ENCODE measurements around the gene DPEP3. TPM values are rescaled to one million over a fixed set of nuclear protein-coding genes. Genes with fewer than 3 reads are reported as not detected.

Gene DPEP3
- total and polyA plus RNA-seq, 2 donors (not counting 1 experiment from before 2014, with no cell fraction given) = 1.9 to 2.0 TPM

- Histone ChIP-seq H3K36me3 (replicated peaks in 1 of 2; ENCODE audit: control extremely low read depth in 1 of 2, control insufficient read depth in 1 of 2, extremely low read depth in 1 of 2, insufficient read depth in 2 of 2, low read length in 1 of 2) (no peaks in the 10 kb centered on the region), H3K9ac (ENCODE audit: low read length) (no peak overlapping the region), H3K9me3 (ENCODE audit: control extremely low read depth in 1 of 3, control insufficient read depth in 2 of 3, insufficient read depth in 1 of 3, low read length in 2 of 3) (no peaks in the 10 kb centered on the region), H3K4me3 (ENCODE audit: control extremely low read depth in 1 of 5, extremely low read depth in 1 of 5, insufficient read depth in 1 of 5, low read depth in 2 of 5, low read length in 4 of 5) (no peak overlapping the region), H3K79me2 (ENCODE audit: control insufficient read depth, insufficient read depth, low read length) (peaks cover 5% of the 10 kb centered on the region), H3K4me2 (replicated peaks; ENCODE audit: low read depth, low read length, poor library complexity, severe bottlenecking) (no peak overlapping the region), H3K27me3 (replicated peaks in 1 of 4; ENCODE audit: control extremely low read depth in 1 of 4, control insufficient read depth in 3 of 4, insufficient read depth in 4 of 4, low read length in 3 of 4) (peaks cover 0 to 3% (median 0%) of the 10 kb centered on the region in 4 experiments), H4K20me1 (ENCODE audit: control insufficient read depth, insufficient read depth, low read length, poor library complexity, severe bottlenecking) (no peaks in the 10 kb centered on the region), H2AFZ (ENCODE audit: insufficient read depth, low read depth, low read length, poor library complexity, severe bottlenecking) (no peak overlapping the region), H3K4me1 (ENCODE audit: control insufficient read depth in 2 of 2, insufficient read depth in 2 of 2, low read length in 2 of 2) (peaks cover 19 to 31% of the 10 kb centered on the region in 2 donors), H3K27ac (ENCODE audit: low read length in 2 of 2) (no peak overlapping the region)
- ATAC-seq (ENCODE audit: low read depth) (no peak), DNase-seq (no peak)
- no peaks in the 10 kb centered on the region for H3K27me3 Mint-ChIP-seq
- H3K4me1 Mint-ChIP-seq = peaks cover 24% of the 10 kb centered on the region
- H3K27ac Mint-ChIP-seq = no peak overlapping the region
- intact Hi-C loops (cut with micrococcal nuclease) = no loop called here
- no peak for TF ChIP-seq CTCF (IDR thresholded peaks at IDR 0.05)
- TF ChIP-seq EZH2 (IDR thresholded peaks at IDR 0.05; ENCODE audit: borderline replicate concordance, insufficient read depth, low read depth, low read length, poor library complexity, severe bottlenecking) = no peak
- WGBS (ENCODE audit: insufficient coverage) = 98% methylated on average over 42 of the region's 49 CpGs
- CTCF ChIA-PET = interaction anchor here (1.2 to 28.7 kb wide), 2 partner anchors 17 to 60 kb away, joined by 3 to 320 read pairs; no protein-coding TSS in a partner anchor
- H3K9me3 Mint-ChIP-seq (ENCODE audit: insufficient read depth) = no peaks in the 10 kb centered on the region
- no peak overlapping the region for H3K4me3 Mint-ChIP-seq
- POLR2A ChIA-PET = no interaction called here
Observed at GRCh38 chr16:67982011-67982696, 1.9 kb upstream of the DPEP3 start.

- Histone ChIP-seq H2AFZ (ENCODE audit: insufficient read depth, low read depth, low read length, poor library complexity, severe bottlenecking) (no peak overlapping the region), H3K4me1 (ENCODE audit: control insufficient read depth in 2 of 2, insufficient read depth in 2 of 2, low read length in 2 of 2) (peaks cover 0 to 6% of the 10 kb centered on the region in 2 donors), H3K27ac (ENCODE audit: low read length in 2 of 2) (no peak overlapping the region), H3K9ac (ENCODE audit: low read length) (no peak overlapping the region), H3K9me3 (ENCODE audit: control extremely low read depth in 1 of 3, control insufficient read depth in 2 of 3, insufficient read depth in 1 of 3, low read length in 2 of 3) (no peaks in the 10 kb centered on the region), H3K27me3 (replicated peaks in 1 of 4; ENCODE audit: control extremely low read depth in 1 of 4, control insufficient read depth in 3 of 4, insufficient read depth in 4 of 4, low read length in 3 of 4) (peaks cover 0 to 3% (median 0%) of the 10 kb centered on the region in 4 experiments), H3K4me2 (replicated peaks; ENCODE audit: low read depth, low read length, poor library complexity, severe bottlenecking) (no peak overlapping the region), H3K79me2 (ENCODE audit: control insufficient read depth, insufficient read depth, low read length) (no peaks in the 10 kb centered on the region), H4K20me1 (ENCODE audit: control insufficient read depth, insufficient read depth, low read length, poor library complexity, severe bottlenecking) (no peaks in the 10 kb centered on the region), H3K4me3 (ENCODE audit: control extremely low read depth in 1 of 5, extremely low read depth in 1 of 5, insufficient read depth in 1 of 5, low read depth in 2 of 5, low read length in 4 of 5) (no peak overlapping the region), H3K36me3 (replicated peaks in 1 of 2; ENCODE audit: control extremely low read depth in 1 of 2, control insufficient read depth in 1 of 2, extremely low read depth in 1 of 2, insufficient read depth in 2 of 2, low read length in 1 of 2) (no peaks in the 10 kb centered on the region)
- Mint-ChIP-seq H3K27ac (no peak overlapping the region), H3K9me3 (ENCODE audit: insufficient read depth) (no peaks in the 10 kb centered on the region), H3K4me3 (no peak overlapping the region), H3K27me3 (no peaks in the 10 kb centered on the region), H3K4me1 (peaks cover 3% of the 10 kb centered on the region)
- no peak for DNase-seq
- ATAC-seq (ENCODE audit: low read depth) = no peak
- intact Hi-C loops (cut with micrococcal nuclease) = no loop called here
- TF ChIP-seq EZH2 (IDR thresholded peaks at IDR 0.05; ENCODE audit: borderline replicate concordance, insufficient read depth, low read depth, low read length, poor library complexity, severe bottlenecking) = no peak
- TF ChIP-seq CTCF (IDR thresholded peaks at IDR 0.05) = no peak
- CTCF ChIA-PET = interaction anchor here (1.6 kb wide), 1 partner anchor 9 kb away, joined by 4 read pairs; no protein-coding TSS in a partner anchor
- POLR2A ChIA-PET = no interaction called here
- 94% methylated on average over 7 of the region's 9 CpGs for WGBS (ENCODE audit: insufficient coverage)
Observed at GRCh38 chr16:67977469-67978227, 2.7 kb downstream of the DPEP3 start.
